Left lung (tissue), 10 donors: ENCODE data around the gene PARN. TPM values are rescaled to one million over a fixed set of nuclear protein-coding genes. Genes with fewer than 3 reads are reported as not detected.

ENCODE experiments used
- ATAC-seq: fragments of 200-7000 bp; cut with Tn5 transposase; one replicate; pipeline ENCODE4 v1.9.1; 2020; ENCODE audit warnings: moderate library complexity
- DNase-seq, 4 donors: peaks; one replicate each; pipeline ENCODE4 v3.0.0-alpha.2; 2013 to 2020
- H3K27ac ChIP-seq, 2 donors: fragments of 200-600 bp; sonication (generic) in 1 of 2; one replicate each; pipeline versions ENCODE4 v1.5.0 to v1.8.0; 2020 to 2021
- H3K27me3 ChIP-seq, 2 donors: fragments of 200-600 bp; sonication (generic) in 1 of 2; one replicate each; pipeline versions ENCODE4 v1.5.0 to v1.8.0; 2020 to 2021
- H3K36me3 ChIP-seq, 2 donors: fragments of 200-600 bp; sonication (generic) in 1 of 2; one replicate each; pipeline versions ENCODE4 v1.5.0 to v1.8.0; 2020 to 2021
- H3K4me1 ChIP-seq, 2 donors: fragments of 200-600 bp; one replicate each; pipeline ENCODE4 v1.8.0; 2021
- H3K4me3 ChIP-seq, 2 donors: fragments of 200-600 bp; sonication (generic) in 1 of 2; one replicate each; pipeline versions ENCODE4 v1.5.0 to v1.8.0; 2020 to 2021; ENCODE audit warnings: mild to moderate bottlenecking in 1 of 2
- H3K9me3 ChIP-seq, 2 donors: fragments of 200-600 bp; sonication (generic) in 1 of 2; one replicate each; pipeline versions ENCODE4 v1.5.0 to v1.8.0; 2020 to 2021
- intact Hi-C, 2 donors: fragments of 100-400 bp; cut with DNase I; formaldehyde crosslinking; loops; one replicate each; pipeline versions ENCODE4 v1.11.2 to v1.14.2; 2022
- polyA plus RNA-seq, 6 donors: library from polyadenylated mRNA; unstranded; fragments of 120-200 nt; gene quantifications; one replicate each; pipeline ENCODE4 v1.2.1, GENCODE V29; 2013; ENCODE audit not compliant: insufficient read length in 6 of 6
- total RNA-seq, 2 donors: library from RNA; stranded (reverse); fragmentation: NEBNext Ultra II Directional; extraction: Animal tissue kit (Norgen Biotek cat#: 25700); gene quantifications; one replicate each; pipeline ENCODE4 v1.2.1, GENCODE V29; 2021
- TF ChIP-seq, protein P1 (sequence below), 2 donors: fragments of 200-600 bp; sonication (generic) in 1 of 2; IDR thresholded peaks; one replicate each; pipeline versions ENCODE4 v1.5.0 to v1.8.0; 2021; ENCODE audit warnings: antibody characterized with exemption in 2 of 2
- donor health status: DM: no; HTN: yes; CAD: no.
- donor health status: DM: no; HTN: no; CAD: no.

PARN gene
- total and polyA plus RNA-seq, 8 donors = 26.9 to 37.9 (median 27.7) TPM

DNA sequence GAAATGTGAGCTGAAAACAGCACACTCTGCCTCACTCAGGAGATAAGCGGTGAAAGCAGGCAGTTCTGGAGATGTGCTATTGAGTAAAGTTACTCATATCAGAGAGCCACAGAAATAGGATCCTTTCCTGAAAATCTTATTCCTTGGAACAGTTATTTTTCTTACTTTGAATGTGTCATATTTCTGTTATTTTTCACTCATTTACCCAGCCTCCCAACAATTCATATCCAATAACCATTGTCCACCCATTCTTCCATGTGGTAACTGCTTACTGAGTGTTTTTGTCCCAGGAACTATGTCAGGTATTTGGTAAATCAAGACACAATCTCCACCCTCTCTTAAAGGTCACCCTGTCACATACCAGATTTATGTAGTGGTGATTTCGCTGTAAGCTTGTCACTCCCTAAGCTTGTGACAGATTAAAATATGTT, 144.9 kb downstream of the PARN start:
- peak; percentile 39 for ATAC-seq
- Histone ChIP-seq H3K4me3 (no peak overlapping the region), H3K27me3 (no peaks in the 10 kb centered on the region), H3K9me3 (no peaks in the 10 kb centered on the region), H3K27ac (no peak overlapping the region), H3K36me3 (peaks cover 0 to 28% of the 10 kb centered on the region in 2 donors), H3K4me1 (peaks cover 5 to 20% of the 10 kb centered on the region in 2 donors)
- DNase-seq = no peak
- TF ChIP-seq, protein P1, sequence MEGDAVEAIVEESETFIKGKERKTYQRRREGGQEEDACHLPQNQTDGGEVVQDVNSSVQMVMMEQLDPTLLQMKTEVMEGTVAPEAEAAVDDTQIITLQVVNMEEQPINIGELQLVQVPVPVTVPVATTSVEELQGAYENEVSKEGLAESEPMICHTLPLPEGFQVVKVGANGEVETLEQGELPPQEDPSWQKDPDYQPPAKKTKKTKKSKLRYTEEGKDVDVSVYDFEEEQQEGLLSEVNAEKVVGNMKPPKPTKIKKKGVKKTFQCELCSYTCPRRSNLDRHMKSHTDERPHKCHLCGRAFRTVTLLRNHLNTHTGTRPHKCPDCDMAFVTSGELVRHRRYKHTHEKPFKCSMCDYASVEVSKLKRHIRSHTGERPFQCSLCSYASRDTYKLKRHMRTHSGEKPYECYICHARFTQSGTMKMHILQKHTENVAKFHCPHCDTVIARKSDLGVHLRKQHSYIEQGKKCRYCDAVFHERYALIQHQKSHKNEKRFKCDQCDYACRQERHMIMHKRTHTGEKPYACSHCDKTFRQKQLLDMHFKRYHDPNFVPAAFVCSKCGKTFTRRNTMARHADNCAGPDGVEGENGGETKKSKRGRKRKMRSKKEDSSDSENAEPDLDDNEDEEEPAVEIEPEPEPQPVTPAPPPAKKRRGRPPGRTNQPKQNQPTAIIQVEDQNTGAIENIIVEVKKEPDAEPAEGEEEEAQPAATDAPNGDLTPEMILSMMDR (IDR thresholded peaks at IDR 0.05) = no peak
- intact Hi-C loops = no loop called here

DNA sequence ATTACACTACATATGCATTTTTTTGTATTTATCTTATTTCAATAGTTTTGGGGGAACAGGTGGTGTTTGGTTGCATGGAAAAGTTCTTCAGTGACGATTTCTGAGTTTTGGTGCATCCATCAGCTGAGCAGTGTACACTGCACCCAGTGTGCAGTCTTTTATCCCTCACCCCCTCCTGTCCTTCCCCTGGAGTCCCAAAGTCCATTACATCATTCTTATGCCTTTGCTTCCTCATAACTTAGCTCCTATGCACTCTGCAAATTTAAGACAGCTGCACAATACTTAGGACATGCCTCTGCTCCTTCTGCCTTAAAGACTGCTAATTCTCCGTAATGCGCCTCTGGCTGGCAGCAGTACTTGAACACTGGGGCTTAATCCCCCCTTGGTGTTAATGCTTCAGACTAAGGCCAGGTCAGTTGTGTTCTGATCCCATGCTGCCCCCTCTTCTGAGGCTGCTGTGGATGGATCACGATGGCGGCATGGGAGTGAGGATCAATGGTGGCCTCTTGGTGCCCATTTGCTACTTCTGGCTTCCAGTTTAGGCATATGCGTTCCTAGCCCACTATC, 146.2 kb downstream of the PARN start:
- H3K27me3 ChIP-seq = no peaks in the 10 kb centered on the region
- H3K36me3 ChIP-seq = peaks cover 0 to 40% of the 10 kb centered on the region in 2 donors
- H3K4me3 ChIP-seq = no peak overlapping the region
- peaks cover 0 to 2% of the 10 kb centered on the region in 2 donors for H3K9me3 ChIP-seq
- ATAC-seq (no peak), DNase-seq (no peak)
- TF ChIP-seq, protein P1 (IDR thresholded peaks at IDR 0.05) = no peak
- H3K27ac ChIP-seq = no peak overlapping the region
- intact Hi-C loops = no loop called here
- peaks cover 5 to 20% of the 10 kb centered on the region in 2 donors for H3K4me1 ChIP-seq

DNA sequence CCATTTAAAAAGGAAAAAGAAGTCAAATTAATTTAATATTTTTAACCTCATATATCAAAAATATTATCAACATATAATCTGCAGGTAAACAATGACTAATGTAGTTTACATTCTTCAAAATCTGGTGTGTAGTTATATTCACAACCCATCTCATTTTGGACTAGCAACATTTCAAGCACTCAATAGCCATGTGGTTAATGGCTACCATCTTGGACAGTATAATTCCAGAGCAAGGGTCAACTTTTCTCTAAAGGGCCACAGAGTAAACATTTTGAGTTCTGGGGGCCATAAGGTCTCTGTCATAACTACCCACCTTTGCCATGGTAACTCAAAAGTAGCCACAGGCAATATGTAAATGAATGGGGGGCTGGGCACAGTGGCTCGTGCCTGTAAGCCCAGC, 153.9 kb downstream of the PARN start:
- no peak for ATAC-seq
- intact Hi-C loops = no loop called here
- no peaks in the 10 kb centered on the region for H3K27me3 ChIP-seq

GRCh38 chr16:14475370-14476139, 154.5 kb downstream of the PARN start:
- no peak for DNase-seq
- no peaks in the 10 kb centered on the region for H3K4me1 ChIP-seq
- no peak overlapping the region for H3K4me3 ChIP-seq
- H3K9me3 ChIP-seq = peaks cover 0 to 8% of the 10 kb centered on the region in 2 donors
- peaks cover 0 to 20% of the 10 kb centered on the region in 2 donors for H3K36me3 ChIP-seq
- TF ChIP-seq, protein P1 (IDR thresholded peaks at IDR 0.05) = no peak
- H3K27ac ChIP-seq = no peak overlapping the region
- H3K27me3 ChIP-seq = no peaks in the 10 kb centered on the region
- intact Hi-C loops = no loop called here
- peak; percentile 97 for ATAC-seq

More for the DNA sequence above, 153.9 kb downstream of the PARN start:
- H3K9me3 ChIP-seq = peaks cover 0 to 8% of the 10 kb centered on the region in 2 donors
- H3K27ac ChIP-seq = no peak overlapping the region
- peaks cover 0 to 27% of the 10 kb centered on the region in 2 donors for H3K36me3 ChIP-seq
- no peaks in the 10 kb centered on the region for H3K4me1 ChIP-seq
- TF ChIP-seq, protein P1 (IDR thresholded peaks at IDR 0.05) = no peak
- DNase-seq = no peak
- no peak overlapping the region for H3K4me3 ChIP-seq

- Histone ChIP-seq H3K4me3 (no peak overlapping the region), H3K9me3 (peaks cover 0 to 1% of the 10 kb centered on the region in 2 donors), H3K27me3 (no peaks in the 10 kb centered on the region), H3K4me1 (no peaks in the 10 kb centered on the region), H3K27ac (no peak overlapping the region), H3K36me3 (no peaks in the 10 kb centered on the region)
- DNase-seq (no peak), ATAC-seq (no peak)
- intact Hi-C loops = no loop called here
- TF ChIP-seq, protein P1 (IDR thresholded peaks at IDR 0.05) = no peak
Observed at GRCh38 chr16:14473488-14473887, 156.6 kb downstream of the PARN start.
